ENCODE measurements around the gene AXL.
"Not testable (repeated sequence)": the region's sequence is repeated elsewhere in the genome, so short reads cannot be mapped to it uniquely, and the experiment has no call there.

AXL gene

DNA sequence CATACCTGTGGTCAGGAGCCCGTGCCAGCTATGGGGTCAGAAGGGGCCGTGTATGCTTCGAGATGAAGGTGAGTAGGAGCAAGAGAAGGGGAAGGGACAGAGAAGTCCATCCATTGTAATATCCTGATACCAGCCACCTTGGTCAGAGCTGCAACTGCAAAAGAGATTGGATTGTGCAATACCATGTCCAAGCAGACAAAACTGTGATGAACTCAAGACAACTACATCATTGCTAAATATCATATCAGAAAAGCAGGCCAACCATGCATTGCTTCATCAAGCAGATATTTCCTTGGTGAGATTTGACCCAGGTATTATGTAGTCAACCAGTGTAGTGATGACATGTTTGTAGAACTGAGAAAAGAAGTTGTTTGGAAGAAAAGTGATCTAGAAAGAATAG, 57.2 kb downstream of the AXL start:
- DNase-seq (ENCODE audit: low read depth): no peak

DNA sequence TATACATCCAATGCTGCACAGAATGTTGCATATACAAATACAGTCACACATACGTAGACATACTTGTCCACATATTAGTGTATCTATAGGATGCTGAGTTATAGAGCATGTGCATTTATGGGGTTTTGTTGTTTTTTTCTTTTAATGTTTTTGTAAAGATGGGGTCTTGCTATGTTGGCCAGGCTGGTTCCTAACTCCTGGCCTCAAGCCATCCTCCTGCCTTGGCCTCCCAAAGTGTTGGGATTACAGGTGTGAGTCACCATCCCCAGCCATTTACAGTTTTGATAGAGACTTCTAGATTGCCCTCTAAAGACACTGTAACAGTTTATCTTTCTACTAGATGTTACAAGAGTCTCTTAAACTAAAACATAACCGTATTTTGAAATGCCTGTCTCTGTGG, 59.5 kb downstream of the AXL start:
- no peak for DNase-seq (ENCODE audit: low read depth)

DNA sequence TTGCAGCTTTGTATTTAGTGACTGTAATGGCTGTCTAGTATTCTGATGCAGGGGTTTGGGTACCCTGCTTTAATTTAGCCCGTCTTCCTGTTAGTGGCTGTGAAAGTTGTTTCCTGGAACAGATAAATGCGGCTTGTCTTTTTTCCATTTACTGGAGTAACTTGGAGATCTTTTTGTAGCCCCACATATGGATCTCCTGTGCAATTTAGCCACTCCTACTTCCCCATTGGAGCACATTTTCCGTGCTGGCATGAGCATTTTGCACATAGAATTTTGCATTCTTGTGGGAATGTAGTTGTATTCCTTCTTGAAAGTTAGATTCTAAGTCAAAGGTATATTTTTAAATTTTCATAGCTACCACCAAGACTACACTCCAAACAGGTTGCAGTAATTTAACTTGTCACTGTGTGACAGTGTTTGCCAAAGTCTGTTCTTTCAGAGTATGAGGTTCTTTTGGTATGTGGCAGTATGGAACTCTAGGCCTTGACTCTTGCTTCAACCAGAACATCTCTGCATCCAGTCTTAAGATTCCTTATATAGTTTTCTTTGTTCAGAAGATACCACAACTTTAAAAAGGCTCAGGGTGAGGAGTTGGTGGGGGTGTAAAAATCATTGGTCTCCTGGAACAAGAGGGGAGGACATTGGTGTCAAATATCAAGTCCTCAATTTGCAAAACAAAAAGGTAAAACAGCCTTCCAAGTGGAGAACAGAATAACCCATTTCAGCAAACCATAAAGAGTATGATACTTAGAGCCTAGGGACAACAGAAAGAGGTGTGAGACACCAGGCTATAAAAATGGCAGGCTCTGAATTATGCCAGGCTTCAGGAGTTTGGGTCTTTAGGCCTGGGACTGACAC, 69.9 kb downstream of the AXL start:
- DNase-seq (ENCODE audit: low read depth): no peak

DNA sequence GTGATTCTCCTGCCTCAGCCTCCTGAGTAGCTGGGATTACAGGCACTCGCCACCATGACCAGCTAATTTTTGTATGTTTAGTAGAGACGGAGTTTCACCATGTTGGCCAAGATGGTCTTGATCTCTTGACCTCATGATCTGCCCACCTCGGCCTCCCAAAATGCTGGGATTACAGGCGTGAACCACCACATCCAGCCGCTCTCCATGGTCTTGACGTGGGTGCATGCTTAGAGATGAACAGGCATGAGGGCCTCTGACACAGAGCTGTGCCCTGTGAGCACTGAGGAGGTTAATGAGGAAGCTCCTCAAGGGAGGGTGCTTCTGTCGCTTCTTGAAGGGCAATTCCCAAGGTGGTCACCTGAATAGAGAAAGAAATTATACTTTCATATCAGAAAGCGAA, 70.8 kb downstream of the AXL start:
- not testable (repeated sequence) for DNase-seq (ENCODE audit: low read depth)

DNA sequence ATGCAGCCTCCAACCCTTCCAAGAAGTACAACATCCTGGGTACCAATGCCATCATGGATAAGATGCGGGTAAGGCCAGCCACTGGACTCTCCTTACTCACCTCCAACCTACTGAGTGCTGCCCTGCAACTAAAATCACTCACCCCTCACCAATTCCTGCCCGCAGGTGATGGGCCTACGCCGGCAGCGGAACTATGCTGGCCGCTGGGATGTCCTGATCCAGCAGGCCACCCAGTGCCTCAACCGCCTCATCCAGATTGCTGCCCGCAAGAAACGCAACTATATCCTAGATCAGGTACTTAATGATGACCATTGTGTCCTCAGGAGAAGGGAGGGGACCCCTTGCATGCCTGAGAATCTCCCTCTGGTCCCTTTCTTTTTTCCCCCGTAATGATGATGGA, 75.4 kb downstream of the AXL start:
- no peak for DNase-seq (ENCODE audit: low read depth)

DNA sequence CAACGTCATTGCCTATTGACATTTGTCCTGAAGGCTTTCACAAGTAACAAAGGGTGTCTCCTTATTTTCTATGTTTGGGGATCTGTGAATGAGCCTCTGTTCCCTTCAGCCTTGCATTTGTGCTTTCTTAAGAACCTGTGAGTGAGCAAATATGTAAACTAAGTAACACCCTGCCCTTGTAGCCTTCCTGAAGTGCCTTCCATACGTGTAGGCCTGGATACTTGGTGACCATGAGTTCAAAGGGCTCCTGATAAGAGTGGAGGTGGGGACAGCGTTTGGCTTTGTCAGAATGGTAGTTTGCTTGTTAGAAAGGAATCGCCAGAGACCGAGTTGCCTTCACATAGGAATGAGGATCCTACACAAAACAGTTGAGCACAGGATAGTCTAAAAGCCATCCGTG, 76.5 kb downstream of the AXL start:
- no peak for DNase-seq (ENCODE audit: low read depth)

DNA sequence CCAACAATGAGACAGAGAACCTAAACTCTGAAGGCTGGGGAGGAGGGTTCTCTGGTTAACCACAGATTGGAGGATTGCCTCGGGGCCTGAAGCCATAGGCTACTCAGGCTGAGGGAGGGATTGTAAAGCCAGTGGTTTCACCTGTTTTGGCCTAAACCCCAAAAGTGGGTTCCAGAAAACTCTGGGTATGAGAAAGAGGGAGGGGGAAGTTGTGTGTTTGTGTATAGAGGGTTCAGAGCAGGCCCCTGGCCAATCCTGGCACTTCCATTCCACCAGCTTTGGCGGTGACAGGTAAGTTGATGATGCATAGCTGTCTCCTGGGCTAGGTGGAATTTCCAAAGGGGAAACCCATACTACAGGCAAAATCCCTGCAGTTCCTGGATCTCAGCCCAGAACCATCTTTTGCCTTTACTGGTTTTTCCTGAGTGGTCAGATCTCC, 77.4 kb downstream of the AXL start:
- no peak for DNase-seq (ENCODE audit: low read depth)

DNA sequence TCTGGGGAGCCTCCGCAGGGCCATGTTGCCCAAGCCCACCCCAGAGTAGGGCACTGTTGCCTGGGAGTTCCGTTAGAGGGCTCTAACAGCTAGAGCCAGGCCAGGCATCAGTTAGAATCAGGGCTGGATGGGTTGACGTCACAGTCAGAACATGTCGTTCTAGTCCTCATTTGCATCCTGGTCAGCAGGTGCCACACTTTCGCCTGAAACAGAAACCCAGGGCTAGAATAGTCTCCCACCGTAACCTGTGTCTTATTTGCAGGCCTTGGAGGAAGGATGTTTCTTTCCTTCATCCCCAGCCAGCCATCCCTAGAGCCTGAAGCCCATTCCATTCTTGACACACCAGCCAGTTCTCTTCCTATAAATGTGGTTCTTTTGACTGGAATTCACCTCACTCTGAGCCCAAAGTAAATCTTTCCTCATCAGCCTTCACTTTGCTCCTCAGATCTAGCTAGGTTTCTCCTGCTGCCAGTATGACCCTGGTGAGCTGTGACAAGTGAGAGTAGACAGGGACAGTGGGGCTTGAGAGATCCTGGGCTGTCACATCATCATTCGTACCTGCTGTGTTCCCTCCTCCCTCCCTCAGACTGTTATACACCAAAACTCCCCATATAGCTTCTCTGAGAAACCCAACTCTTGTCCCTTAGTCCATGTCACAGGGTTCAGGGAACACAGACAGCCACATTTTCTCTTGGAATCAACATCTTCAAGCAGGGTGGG, 78.8 kb downstream of the AXL start:
- no peak for DNase-seq (ENCODE audit: low read depth)

DNA sequence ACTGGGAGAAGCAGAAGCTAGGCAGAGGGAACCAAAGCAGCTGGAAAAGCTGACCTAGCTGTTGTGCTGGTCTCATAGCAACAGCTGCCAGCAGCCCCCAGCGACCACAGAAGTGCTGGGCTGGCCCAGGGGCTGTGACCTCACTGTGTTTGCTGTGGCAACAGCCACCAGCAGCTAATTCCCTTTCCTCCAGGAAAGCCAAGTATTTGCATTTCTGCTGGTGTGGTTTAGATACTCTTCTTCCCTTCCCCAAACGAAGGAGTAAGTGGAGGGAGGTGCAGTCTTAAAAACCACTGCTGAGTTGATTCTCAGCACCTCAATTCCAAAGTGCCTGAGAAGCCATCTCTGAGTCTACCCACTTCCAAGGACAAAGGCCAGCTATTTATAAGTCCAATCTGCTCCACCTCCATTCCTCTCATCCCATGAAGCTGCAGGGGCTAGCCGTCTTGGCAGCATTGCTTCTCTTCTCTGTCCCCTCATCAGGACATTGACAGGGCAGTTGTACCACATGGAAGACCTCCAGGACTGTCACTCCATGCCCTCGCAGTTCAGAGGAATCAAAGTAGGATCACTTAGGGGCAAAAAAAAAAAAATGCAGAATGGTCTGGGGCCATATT, 79.4 kb downstream of the AXL start:
- peak; percentile 70 for DNase-seq (ENCODE audit: low read depth)

DNA sequence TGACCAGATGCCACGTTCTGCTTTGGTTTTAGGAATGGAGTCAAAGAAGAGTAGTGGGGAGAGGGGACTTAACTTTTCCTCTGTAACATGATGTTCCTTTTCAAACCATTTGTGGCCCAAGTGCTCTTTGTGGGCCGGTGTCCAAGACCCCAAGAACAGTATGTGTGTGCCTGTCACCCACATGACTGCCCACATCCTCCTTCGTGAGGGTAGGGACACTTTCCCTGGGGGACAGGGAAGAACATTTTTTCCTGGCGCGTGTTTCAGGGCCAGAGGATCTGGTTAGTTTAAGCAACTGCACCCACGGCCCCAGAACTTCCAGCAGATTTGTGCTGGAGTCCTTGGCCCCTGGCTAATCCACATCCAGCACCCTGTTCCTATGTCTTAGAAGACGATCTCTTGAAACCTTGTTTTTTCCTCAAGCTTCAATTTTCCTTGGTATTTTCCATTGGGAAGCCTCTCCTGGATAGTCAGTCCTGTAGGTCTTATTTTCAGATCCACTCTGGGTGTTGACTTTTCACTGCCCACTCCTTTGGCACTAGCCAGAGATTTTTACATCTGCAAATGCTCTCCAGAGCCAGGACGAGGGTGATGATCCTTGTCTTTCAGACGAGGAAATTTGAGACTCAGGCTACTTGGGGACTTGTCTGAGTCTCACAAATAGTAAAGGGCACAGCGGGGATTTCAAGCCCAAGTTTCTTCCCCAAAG, 80.2 kb downstream of the AXL start:
- DNase-seq (ENCODE audit: low read depth): no peak

DNA sequence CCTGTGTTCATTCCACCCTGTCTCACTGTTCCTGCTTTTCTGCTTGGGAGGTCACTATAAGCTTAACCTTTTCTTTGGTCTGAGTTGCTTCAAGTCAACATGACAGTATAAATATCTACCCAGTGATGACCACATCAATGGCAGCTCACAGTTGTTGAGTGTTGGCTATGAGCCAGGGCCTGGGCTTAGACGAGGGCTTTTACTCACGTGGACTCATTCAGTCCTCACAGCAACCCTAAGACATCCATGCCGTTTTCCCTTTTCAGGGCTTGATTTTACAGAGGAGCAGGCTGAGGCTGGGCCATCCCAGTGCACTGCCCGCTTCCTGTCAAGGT, 80.7 kb downstream of the AXL start:
- peak; percentile 58 for DNase-seq (ENCODE audit: low read depth)

DNA sequence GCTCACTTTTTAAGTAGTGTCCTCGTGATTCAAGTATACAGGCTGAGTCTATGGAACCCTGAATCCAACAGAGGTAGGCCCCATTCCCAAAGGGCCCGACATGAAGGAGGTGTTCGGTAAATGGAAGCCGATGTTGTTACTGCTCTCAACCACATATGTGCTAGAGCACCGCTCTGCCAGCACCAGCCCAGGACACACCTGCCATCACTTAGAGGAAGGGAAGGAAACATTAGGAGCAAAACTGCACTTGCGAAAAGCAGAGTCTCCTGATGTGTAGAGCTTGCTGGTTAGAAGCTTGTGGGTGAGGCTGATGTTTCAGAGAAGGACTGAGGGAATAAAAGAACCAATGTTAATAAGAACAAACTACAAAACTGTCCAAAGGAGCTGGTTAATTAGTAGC, 81.5 kb downstream of the AXL start:
- no peak for DNase-seq (ENCODE audit: low read depth)

DNA sequence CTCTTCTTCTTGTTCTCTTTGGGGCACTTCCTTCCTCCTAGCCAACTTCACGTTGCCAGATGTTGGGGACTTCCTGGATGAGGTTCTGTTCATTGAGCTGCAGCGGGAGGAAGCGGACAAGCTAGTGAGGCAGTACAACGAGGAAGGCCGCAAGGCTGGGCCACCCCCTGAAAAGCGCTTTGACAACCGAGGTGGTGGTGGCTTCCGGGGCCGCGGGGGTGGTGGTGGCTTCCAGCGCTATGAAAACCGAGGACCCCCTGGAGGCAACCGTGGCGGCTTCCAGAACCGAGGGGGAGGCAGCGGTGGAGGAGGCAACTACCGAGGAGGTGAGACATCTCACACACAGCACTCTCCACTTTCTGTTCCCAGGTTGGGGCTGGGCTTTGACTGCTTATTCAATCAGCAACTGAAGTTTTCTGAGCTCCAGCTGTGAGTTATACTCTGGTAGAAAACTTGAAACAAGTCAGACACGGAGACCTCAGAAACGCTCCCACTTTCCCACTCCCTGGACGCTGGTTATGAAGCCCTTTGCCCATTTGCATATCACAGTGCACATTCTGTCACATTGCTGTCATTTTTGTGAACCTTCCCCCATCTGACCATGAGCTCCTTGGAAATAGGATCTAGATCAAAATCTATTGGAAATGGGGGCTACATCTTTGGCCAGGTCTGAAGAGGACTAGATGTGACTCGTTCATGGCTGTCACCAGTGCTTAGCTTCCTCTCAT, 83.8 kb downstream of the AXL start:
- peak; percentile 63 for DNase-seq (ENCODE audit: low read depth)

DNA sequence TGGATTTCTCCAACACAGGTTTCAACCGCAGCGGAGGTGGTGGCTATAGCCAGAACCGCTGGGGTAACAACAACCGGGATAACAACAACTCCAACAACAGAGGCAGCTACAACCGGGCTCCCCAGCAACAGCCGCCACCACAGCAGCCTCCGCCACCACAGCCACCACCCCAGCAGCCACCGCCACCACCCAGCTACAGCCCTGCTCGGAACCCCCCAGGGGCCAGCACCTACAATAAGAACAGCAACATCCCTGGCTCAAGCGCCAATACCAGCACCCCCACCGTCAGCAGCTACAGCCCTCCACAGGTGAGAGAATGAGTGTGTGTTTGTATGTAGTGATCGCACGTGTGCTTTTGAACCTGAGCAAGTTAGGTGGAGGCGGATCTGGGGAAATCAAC, 84.9 kb downstream of the AXL start:
- no peak for DNase-seq (ENCODE audit: low read depth)

DNA sequence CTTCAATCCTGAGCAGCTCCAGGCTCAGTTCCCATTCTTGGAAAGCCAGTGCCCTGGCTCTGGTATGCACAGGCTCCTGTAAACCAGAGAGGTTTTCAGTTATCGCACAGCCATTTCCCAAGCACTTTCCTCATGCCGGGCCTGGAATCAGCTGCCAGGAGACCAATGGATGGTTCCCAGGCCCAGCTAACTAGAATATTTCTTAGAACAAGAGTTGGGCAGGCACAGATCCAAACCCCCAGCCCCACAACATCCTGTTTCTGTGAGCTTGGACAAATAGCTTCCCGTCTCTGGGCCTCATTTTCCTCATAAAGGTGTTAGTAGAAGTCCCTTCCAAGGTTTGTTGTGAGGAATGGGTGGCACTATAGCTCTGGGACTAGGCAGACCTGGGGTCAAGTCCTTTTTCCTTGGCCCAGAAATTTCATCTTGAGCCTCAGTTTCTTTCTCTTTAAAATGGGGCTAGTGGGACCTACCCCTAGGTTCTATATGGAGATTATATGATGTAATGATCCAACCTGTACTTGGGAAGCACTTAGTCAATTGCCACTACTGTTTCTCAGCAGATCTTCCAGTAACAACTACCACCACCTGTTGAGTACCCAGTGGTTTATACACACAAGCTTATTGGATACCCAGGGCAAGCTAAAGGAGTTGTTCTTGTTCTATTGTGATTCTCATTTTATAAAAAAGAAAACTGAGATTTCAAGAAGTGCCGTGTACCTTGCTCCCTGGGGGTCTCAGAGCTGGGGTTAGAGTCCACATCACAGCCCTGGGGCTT, 85.9 kb downstream of the AXL start:
- DNase-seq (ENCODE audit: low read depth): no peak

DNA sequence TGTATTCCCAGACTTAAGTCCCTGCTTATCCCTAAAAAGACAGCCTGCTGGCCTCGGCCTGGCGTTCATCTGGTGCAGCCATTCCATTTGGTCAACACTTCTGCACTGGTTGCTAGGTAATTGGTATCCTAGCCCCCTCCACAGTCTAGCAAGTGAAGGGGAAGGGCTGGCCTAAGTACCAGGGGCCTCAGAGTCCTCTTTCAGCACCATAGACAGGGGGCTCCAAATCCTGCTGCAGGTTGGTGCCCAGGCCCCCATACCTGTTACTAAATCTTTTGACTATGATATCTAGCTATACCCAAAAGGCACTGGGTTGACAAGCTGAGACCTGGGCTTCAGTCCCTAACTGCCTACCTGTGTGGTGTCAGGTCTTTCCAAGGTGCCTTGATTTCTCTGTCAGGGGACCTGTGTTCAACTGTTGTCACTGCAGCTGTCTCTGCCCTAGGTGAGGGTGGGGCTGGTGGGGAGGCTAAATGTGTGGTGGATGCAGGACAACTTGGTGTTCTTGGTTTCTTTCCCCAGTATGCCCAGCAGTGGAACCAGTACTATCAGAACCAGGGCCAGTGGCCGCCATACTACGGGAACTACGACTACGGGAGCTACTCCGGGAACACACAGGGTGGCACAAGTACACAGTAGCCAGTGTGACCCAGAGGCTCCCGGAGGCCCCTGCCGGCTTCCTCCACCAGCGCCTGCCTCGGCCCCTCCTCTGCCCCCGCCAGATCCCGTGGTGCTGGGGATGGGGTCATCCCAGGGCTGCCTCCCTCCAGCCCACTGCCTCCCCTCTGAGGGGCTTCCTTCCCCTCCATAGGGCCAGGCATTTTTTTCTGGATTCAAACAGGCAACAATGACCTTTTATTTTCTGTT, 87.1 kb downstream of the AXL start:
- DNase-seq (ENCODE audit: low read depth): no peak

DNA sequence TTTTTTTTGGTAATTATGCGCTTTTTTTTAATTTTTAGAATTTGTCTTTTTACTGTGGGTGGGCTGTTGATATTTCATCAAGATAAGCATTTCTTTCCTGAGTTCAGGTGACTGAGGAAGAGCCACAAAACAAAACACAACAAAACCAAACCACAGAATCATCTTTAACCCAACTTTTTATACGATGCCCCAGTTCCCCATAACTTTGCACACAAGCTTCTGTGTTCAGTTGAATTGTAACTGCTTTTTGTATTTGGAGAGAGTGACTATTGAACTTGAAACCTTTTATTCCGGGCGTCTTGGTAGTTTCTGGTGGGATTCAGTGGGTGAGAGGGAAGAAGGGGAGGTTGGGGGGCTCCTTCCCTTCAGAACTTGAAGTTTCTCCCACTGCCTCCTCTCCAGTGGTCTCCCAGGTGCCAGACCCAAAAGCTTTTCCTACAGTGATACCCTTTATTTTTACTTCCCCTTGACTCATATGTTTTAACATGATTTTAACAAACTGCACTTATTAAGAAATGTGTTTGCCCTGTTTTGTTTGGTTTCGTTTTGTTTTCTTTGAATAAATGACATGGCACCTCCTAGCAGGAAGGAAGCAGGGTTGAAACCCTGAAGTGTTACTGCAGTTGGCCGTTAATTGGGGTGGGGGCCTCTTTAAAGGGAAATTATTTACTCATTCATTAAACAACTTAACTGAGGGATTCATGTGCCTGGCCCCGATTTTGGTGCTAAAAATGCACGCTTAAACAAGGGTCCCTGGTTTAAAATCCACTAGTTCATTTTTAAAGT, 88.3 kb downstream of the AXL start:
- DNase-seq (ENCODE audit: low read depth): no peak

DNA sequence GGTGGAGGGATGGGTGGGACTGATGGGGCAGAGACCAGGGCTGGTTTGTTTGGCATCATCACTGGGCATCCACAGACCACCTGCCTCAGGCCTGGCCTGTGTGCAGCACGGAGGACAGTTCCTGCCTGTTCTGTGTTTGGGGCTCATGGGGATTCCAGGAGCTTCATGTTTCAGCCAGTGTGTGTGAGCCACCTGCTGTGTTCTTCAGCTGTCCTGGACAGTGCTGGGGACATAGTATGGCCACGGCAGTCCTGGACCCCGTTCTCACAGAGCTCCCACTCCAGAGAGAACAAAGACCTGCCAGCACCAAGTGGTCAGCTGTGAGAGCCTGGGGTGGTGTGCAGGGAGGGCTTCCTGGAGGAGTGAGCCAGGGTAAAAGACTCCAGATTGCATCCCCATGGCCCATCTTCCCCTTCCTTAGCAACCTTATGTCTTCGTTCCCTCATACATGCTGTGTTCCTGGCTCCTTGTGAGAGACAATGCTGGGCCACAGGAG, 89.0 kb downstream of the AXL start:
- no peak for DNase-seq (ENCODE audit: low read depth)

Measured in T-helper 22 cell (primary cell).